HG02943 (cell line): Measurements from ENCODE around the gene PCDH1.
"Not testable (repeated sequence)": the region's sequence is repeated elsewhere in the genome, so short reads cannot be mapped to it uniquely, and the experiment has no call there.

Experiments
- ATAC-seq: cut with Tn5 transposase; IDR thresholded peaks from one replicate; pipeline ENCODE4 v1.9.1; 2021; ENCODE audit warnings: mild to moderate bottlenecking, low read depth, moderate library complexity; ENCODE audit not compliant: unreplicated experiment

The PCDH1 gene

DNA sequence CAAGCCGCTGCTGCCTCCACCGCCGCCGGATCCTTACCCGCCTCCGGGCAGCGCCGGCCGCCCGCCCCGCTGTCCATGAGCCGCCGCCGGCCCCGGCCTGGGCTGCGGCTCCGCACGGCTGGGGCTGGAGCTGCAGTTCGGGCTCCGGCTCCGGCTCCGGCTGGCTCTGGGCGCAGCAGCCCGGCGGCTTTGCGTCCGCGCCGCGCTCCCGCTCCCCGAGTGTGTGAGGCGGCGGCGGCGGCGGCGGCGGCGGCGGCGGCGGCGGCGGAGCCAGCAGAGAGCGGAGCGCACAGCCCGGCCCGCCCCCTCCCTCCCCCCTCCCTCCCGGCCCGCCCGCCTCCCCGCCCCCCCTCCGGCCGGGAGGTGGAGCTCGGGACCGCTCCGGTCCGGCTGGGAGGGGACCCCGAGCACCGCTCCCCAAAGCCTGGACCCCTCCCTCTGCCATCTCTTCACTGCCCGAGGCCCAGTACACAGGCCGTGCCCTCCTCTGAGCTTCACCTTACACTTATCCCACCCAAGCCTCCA, at the start of gene PCDH1:
Gene PCDH1 (minus strand): TSS at position 225 of the 525 bp plus-strand sequence. CDS start 148 bp downstream, at position 77.
- no peak for ATAC-seq

GRCh38 chr5:141926434-141926833, 48.2 kb upstream of the PCDH1 start:
- no peak for ATAC-seq

DNA sequence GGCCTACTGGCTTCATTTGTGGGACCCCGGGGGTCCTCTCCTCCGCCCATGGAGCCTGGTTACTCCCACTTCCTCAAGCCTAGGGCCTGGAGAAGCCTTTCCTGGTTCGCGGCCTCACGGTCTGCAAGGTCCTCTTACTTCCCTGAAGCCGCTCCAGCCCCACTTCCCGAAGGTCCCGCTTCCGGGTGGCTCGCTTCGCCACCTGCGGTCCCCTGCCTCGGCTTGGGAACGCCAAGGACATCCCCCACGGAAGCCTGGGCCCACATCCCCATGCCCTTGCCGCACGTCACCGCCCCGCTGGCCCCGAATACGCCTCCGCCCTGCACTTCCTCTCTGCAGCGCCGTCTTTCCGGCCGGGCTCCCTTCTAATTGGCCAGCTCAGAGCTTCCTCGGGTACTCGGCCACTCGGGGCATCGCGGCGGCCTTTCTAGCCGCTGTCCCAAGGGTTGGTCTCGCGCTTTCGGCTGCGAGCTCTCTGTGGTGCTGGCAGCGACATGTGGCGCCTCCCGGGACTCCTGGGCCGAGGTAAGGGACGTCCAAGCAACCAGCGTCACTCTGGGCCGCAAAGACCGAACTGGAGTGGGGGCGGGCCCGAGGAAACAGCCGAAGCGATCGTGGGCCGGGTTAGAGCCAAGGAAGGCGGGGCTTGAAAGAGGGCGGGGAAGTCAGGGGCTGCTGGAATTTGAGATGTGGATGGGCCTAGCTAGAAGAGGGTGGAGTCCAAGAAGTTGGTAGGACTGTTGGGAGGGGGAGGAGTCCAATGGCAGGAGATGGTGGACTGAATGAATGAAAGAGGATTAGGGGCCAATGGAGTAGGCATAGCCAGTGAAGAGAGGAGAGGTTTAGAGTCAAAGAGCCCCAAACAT, 45.5 kb upstream of the PCDH1 start, which contains the start of gene DELE1:
Gene DELE1 (plus strand): TSS at position 424 of the 866 bp plus-strand sequence. CDS start 71 bp downstream, at position 495.
- peak; percentile 99 for ATAC-seq

DNA sequence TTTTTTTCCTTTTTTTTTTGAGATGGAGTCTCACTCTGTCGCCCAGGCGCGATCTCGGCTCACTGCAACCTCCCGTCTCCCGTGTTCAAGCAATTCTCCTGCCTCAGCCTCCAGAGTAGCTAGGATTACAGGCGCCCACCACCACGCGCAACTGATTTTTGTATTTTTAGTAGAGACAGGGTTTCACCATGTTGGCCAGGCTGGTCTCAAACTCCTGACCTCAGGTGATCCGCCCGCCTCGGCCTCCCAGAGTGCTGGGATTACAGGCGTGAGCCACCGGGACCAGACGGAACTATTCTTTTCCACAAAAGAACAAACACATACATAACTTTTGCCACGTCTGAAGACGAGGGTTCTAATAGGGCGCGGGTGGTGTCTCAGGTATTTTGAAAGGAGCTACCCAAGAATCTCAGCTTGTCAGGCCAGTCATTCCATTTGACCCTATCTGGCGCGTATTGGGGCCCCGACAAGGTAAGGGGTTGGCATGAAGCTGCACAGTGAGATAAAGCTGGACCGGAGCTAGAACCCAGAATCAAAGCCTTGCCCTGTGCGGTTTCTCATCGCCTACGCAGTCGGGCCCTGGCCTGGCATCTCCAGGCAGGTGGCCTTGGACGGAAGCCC, 44.7 kb upstream of the PCDH1 start:
- ATAC-seq, result not testable (repeated sequence)

- ATAC-seq, result no peak
These were observed 42.6 kb upstream of the PCDH1 start for GRCh38 chr5:141920771-141921170.

- no peak for ATAC-seq
These were observed 41.3 kb upstream of the PCDH1 start for GRCh38 chr5:141919218-141920119.

- no peak for ATAC-seq
These were observed 39.5 kb upstream of the PCDH1 start for GRCh38 chr5:141917760-141918159.

DNA sequence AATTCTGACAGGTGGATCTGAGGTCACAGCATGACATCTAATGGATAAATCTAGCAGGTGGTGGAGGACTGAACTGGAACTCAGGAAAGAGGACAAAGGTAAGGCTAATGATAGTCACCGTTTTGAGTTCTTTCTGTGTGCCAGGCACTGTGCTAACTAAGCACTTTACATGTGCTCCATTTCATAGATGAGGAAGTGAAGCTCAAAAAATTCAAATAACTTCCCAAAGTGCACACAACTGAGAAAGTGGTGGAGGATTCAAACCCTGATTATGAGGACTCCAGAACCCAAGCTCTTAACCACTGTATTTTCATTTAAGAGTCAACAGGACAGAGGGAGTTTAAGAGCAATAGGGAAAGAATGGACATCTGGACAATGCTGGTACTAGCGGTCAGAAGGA, 38.3 kb upstream of the PCDH1 start:
- ATAC-seq, result no peak

DNA sequence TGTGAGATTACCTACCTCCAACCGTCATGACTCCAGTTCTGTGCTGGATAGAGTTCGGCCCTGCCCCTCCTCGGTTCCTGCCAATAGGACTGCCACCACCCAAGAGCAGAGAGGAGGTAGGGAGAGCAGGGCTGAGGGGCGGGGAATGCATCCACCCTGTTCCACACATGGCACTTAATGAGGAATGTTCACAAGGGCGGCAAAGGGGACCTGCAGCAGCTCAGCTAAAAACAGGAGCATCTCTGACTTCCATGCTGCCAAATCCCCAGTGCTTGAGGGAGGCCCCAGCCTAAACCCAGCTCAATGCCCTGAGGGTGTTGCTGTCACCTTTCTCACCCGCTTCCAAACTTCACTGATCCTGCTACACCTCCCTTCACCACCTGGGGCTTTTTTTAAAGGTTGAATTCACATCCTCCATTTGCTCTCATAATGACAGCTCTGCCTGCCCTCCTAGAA, 37.7 kb upstream of the PCDH1 start:
- no peak for ATAC-seq

GRCh38 chr5:141914797-141915196, 36.6 kb upstream of the PCDH1 start:
- ATAC-seq, result no peak

- no peak for ATAC-seq
These were observed 36.1 kb upstream of the PCDH1 start for GRCh38 chr5:141914199-141914743.

- ATAC-seq, result no peak
These were observed 35.5 kb upstream of the PCDH1 start for GRCh38 chr5:141913560-141914198.

- no peak for ATAC-seq
These were observed 32.1 kb upstream of the PCDH1 start for GRCh38 chr5:141910271-141910673.

GRCh38 chr5:141909212-141909611, 31.0 kb upstream of the PCDH1 start:
- ATAC-seq, result no peak

DNA sequence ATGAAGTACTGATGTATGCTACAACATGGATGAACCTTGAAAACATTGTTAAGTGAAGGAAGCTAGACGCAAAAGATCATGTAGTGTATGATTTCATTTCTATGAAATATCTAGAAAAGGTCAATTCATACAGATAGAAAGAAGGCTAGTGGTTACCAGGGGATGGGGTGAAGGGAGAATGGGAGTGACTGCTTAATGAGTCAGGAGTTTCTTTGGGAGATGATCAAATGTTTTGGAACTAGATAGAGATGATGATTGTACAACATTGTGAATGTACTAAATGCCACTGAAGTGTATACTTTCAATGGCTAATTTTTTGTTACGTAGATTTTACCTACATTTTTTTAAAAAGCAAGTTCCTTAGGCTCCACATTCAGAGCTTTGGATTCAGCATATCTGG, 30.6 kb upstream of the PCDH1 start:
- no peak for ATAC-seq

GRCh38 chr5:141906972-141907371, 28.8 kb upstream of the PCDH1 start:
- no peak for ATAC-seq

GRCh38 chr5:141906517-141906916, 28.3 kb upstream of the PCDH1 start:
- no peak for ATAC-seq

DNA sequence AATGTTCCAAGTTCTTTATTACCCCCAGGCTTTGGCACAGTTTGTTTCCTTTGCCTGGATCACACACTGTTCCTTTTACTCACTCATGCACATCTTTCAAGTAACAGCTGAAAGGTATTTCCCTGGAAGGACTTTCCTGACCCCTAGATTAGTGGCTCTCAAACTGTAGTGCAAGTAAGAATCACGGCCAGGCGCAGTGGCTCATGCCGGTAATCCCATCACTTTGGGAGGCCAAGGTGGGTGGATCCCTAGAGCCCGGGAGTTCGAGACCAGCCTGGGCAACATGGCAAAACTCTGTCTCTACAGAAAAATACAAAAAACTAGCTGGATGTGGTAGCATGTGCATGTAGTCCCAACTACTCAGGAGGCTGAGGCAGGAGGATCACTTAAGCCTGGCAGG, 26.3 kb upstream of the PCDH1 start:
- ATAC-seq, result no peak

DNA sequence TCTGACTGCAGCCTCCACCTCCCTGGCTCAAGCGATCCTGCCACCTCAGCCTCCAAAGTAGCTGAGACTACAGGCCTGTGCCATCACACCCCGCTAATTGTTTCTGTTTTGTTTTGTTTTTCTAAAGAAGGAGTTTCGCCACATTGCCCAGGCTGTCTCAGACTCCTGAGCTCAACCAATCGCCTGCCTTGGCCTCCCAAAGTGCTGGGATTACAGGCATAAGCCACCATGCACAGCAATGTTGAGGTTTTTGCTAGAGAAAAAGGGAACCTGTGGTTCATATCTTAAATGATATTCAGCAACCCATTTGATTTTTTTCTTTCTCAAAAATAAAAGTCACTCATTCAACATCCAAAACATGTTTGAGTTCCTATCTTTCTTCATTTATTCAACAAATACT, 25.1 kb upstream of the PCDH1 start:
- ATAC-seq, result no peak
